Measurements from ENCODE around the gene HMGN1.
"Not testable (repeated sequence)": the region's sequence is repeated elsewhere in the genome, so short reads cannot be mapped to it uniquely, and the experiment has no call there.

HMGN1 gene

DNA sequence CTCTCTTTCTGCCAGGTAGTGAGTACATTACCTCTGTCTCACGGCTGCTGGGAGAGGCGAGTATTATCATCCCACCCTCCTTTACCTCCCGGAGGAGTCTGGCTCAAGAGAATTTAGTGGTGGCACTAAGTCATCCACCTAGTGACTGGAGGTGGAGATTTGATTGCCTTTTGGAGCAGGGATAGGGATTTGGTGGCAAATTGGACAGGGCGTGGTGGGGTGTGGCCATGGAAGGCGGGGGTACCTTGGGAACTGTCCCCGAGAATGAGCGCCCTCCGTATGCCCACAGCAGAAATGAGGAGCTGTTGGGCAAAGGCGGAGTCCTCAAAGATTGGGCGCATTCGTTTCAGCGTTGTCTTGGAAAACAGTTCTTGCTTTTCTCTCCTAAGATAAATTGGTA lies 32.1 kb upstream of the HMGN1 start:
- Mint-ChIP-seq H3K9me3 (no peaks in the 10 kb centered on the region), H3K4me3 (peak overlapping the region; percentile 91), H3K36me3 (ENCODE audit: low read depth) (no peaks in the 10 kb centered on the region), H3K4me1 (ENCODE audit: low read depth) (peaks cover 23% of the 10 kb centered on the region), H3K27me3 (no peaks in the 10 kb centered on the region), H3K27ac (peak overlapping the region; percentile 90)
- intact Hi-C loops (cut with micrococcal nuclease) = no loop called here

DNA sequence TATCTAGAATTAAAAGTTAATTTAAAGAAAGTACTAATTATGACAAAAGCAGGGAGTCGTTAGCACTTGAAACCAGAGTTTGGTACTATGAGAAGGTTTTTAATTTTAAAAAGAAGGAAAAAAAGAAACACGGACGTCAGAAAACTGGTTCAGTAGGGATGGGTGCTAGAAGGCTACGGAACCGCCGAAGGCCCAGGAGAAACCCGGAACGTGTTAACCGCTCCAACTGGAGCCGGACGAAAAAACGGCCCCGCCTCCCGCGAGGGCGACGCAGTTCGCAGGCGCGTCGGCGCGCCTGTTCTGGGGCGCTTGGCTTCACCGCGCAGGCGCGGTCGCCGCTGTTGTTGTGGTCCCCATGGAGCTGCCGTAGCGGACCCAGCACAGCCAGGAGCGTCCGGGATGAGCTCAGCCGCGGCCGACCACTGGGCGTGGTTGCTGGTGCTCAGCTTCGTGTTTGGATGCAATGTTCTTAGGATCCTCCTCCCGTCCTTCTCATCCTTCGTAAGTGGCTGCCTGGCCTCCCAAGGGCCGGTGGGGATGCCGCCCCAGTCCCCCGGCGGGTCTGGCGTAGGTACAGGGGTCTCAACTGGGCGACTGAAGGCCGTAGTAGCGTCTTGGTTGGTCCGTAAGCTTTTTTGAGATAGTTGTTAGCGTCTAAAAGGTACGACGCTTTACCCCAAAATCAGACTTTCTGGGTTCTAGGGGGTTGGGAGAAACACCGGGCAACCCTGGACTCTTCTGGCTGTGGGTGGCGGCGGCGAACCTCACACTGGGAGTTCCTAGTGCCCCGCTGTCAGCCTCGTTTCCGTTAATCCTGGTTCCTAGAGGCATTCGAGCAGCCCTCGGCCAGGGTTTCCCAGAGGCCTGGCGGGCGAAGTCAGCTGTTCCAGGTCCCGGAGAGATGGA lies 31.4 kb upstream of the HMGN1 start:
- no peaks in the 10 kb centered on the region for H3K27me3 Mint-ChIP-seq
- intact Hi-C loops (cut with micrococcal nuclease) = loop anchor here (1.0 kb wide), 1 partner anchor 8 kb away; no protein-coding TSS in a partner anchor
- H3K9me3 Mint-ChIP-seq = no peaks in the 10 kb centered on the region
- H3K4me1 Mint-ChIP-seq (ENCODE audit: low read depth) = peaks cover 20% of the 10 kb centered on the region
- H3K27ac Mint-ChIP-seq = peak overlapping the region; percentile 90
- no peaks in the 10 kb centered on the region for H3K36me3 Mint-ChIP-seq (ENCODE audit: low read depth)
- H3K4me3 Mint-ChIP-seq = peak overlapping the region; percentile 91

DNA sequence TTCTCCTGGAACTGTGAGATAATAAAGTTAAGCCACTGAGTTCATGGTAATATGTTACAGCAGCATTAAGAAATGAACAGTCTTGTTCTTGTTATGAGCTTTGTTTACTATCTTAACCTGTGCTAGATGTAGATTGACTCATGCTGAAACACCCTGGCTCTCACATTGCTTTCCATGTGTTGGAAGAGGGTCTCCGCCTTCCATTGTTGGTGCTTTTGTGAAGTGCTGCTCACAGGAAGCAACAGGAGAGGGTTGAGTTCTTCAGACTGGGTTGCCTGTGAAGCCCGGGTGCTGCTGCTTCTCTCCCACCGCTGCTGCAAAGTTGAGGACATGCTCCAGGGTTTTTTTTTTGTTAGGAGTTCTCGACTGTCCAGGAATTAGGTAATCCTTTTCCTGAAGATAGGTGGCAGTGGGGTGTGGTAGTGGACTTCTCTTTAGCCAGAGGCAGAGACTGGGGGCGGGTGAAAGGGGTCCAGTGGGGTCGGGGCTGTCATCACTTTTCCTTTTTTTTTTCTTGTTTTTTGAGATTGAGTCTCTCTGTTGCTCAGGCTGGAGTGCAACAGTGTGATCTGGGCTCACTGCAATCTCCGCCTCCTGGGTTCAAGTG lies 28.7 kb upstream of the HMGN1 start:
- H3K36me3 Mint-ChIP-seq (ENCODE audit: low read depth) = no peaks in the 10 kb centered on the region
- H3K27ac Mint-ChIP-seq = peak overlapping the region; percentile 20
- no peaks in the 10 kb centered on the region for H3K9me3 Mint-ChIP-seq
- H3K4me3 Mint-ChIP-seq = no peak overlapping the region
- H3K27me3 Mint-ChIP-seq = no peaks in the 10 kb centered on the region
- intact Hi-C loops (cut with micrococcal nuclease) = no loop called here
- peaks cover 26% of the 10 kb centered on the region for H3K4me1 Mint-ChIP-seq (ENCODE audit: low read depth)

DNA sequence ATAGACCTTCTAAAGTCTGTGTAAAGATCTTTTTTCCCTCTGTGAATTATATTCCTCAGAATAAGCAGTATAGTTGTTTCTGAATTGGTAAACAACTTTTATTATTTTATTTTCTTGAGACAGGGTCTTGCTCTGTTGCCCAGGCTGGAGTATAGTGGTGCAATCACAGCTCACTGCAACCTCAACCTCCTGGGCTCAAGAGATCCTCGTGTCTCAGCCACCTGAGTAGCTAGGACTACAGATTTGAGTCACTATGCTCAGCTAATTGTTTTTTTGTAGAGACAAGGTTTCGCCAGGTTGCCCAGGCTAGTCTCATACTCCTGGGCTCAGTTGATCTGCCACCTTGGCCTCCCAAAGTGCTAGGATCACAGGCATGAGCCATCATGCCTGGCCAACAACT lies 26.6 kb upstream of the HMGN1 start:
- H3K4me3 Mint-ChIP-seq = no peak overlapping the region
- H3K27ac Mint-ChIP-seq = no peak overlapping the region
- peaks cover 18% of the 10 kb centered on the region for H3K4me1 Mint-ChIP-seq (ENCODE audit: low read depth)
- H3K36me3 Mint-ChIP-seq (ENCODE audit: low read depth) = no peaks in the 10 kb centered on the region
- no peaks in the 10 kb centered on the region for H3K27me3 Mint-ChIP-seq
- intact Hi-C loops (cut with micrococcal nuclease) = no loop called here
- no peaks in the 10 kb centered on the region for H3K9me3 Mint-ChIP-seq

DNA sequence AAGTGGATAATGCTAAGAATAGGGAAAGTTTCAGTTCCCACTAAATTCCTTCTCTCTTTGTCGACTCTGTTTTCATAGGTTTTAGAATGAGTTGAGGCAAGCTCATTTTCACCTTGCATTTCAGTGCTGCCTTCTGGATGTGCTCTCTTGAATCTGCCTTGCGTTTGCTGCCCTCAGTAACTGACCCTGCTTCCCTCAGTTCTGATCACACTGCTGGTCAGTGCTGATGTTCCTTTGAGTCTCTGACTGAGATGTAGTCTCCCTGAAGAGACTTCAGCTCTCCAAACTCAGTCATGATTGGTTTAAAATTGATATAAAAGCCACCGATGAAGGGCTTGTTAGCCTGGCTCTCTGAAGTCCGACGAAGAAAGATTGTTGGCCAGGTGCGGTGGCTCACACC lies 25.2 kb upstream of the HMGN1 start:
- intact Hi-C loops (cut with micrococcal nuclease) = no loop called here
- no peak overlapping the region for H3K4me3 Mint-ChIP-seq
- H3K27me3 Mint-ChIP-seq = no peaks in the 10 kb centered on the region
- H3K27ac Mint-ChIP-seq = peak overlapping the region; percentile 6
- H3K4me1 Mint-ChIP-seq (ENCODE audit: low read depth) = peaks cover 28% of the 10 kb centered on the region
- no peaks in the 10 kb centered on the region for H3K36me3 Mint-ChIP-seq (ENCODE audit: low read depth)
- no peaks in the 10 kb centered on the region for H3K9me3 Mint-ChIP-seq

DNA sequence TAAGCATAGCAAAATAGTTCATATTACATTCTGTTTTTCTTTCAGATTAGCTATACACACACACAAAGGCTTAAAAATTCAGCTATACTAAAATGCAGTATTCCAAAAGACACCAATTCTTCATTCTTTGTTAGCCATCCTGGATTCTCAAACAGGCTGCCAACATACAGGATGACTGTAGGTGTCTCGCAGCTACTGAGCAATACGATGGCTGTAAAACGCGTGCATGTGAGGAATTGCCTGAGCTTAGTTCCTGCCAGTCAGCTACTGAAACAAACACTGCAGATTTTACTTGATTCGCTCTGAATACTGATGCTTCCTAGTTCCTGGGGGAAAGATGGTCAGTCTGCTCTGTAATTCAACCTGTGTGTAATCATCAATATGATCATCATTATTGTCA lies 24.7 kb upstream of the HMGN1 start:
- Mint-ChIP-seq H3K9me3 (no peaks in the 10 kb centered on the region), H3K27ac (peak overlapping the region; percentile 6)
- intact Hi-C loops (cut with micrococcal nuclease) = no loop called here

DNA sequence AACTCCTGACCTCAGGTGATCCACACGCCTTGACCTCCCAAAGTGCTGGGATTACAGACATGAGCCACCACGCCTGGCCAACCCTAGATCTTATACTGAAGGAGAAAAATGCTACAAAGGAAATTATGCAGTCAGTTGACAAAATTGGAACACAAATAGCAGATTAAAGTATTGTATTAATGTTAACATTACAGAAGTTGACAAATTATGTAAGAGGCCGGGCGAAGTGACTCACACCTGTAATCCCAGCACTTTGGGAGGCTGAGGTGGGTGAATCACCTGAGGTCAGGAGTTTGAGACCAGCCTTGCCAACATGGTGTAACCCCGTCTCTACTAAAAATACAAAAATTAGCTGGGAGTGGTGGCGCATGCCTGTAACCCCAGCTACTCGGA lies 21.0 kb upstream of the HMGN1 start:
- intact Hi-C loops (cut with micrococcal nuclease); H3K27me3 Mint-ChIP-seq; H3K9me3 Mint-ChIP-seq; H3K36me3 Mint-ChIP-seq (ENCODE audit: low read depth); H3K4me3 Mint-ChIP-seq: not testable (repeated sequence)
- Mint-ChIP-seq H3K4me1 (ENCODE audit: low read depth) (peaks cover 28% of the 10 kb centered on the region), H3K27ac (peak overlapping the region; percentile 47)

More for the DNA sequence above, 24.7 kb upstream of the HMGN1 start:
- no peaks in the 10 kb centered on the region for H3K27me3 Mint-ChIP-seq
- H3K4me3 Mint-ChIP-seq = no peak overlapping the region
- peaks cover 28% of the 10 kb centered on the region for H3K4me1 Mint-ChIP-seq (ENCODE audit: low read depth)
- no peaks in the 10 kb centered on the region for H3K36me3 Mint-ChIP-seq (ENCODE audit: low read depth)

DNA sequence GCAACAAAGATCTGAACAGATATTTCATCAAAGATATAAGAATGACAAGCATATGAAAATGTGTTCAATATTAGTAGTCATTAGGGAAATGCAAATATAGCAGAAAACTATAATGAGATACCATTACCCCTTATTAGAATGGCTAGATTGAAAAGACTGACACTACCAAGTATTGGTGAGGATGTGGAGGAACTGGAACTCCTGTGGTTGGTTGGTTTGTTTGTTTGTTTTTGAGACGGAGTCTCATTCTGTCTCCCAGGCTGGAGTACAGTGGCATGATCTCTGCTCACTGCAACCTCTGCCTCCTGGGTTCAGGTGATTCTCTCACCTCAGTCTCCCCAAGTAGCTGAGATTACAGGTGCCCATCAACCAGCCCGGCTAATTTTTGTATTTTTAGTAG lies 18.9 kb upstream of the HMGN1 start:
- H3K4me1 Mint-ChIP-seq (ENCODE audit: low read depth) = peaks cover 18% of the 10 kb centered on the region

DNA sequence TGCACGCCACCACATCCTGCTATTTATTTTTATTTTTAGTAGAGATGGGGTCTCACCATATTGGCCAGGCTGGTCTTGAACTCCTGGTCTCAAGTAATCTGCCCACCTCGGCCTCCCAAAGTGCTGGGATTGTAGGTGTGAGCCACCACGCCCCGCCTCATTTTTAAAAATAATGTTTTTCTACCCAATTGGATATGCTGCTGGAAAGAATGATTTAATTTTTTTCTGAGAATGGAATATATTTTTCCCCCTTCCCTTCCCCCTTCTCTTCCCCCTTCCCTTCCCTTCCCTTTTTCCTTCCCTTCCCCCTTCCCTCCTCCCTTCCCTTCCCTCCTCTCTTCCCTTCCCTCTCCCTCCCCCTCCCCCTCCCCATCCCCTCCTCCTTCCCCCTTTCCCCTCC lies 17.7 kb upstream of the HMGN1 start:
- Mint-ChIP-seq H3K27ac (no peak overlapping the region), H3K4me1 (ENCODE audit: low read depth) (peaks cover 28% of the 10 kb centered on the region), H3K4me3 (no peak overlapping the region), H3K9me3 (peaks cover 7% of the 10 kb centered on the region), H3K27me3 (no peaks in the 10 kb centered on the region), H3K36me3 (ENCODE audit: low read depth) (no peaks in the 10 kb centered on the region)
- intact Hi-C loops (cut with micrococcal nuclease) = no loop called here

More for the DNA sequence above, 18.9 kb upstream of the HMGN1 start:
- no peak overlapping the region for H3K27ac Mint-ChIP-seq
- no peak overlapping the region for H3K4me3 Mint-ChIP-seq
- H3K36me3 Mint-ChIP-seq (ENCODE audit: low read depth) = no peaks in the 10 kb centered on the region
- H3K9me3 Mint-ChIP-seq = peaks cover 7% of the 10 kb centered on the region
- no peaks in the 10 kb centered on the region for H3K27me3 Mint-ChIP-seq
- intact Hi-C loops (cut with micrococcal nuclease) = no loop called here

DNA sequence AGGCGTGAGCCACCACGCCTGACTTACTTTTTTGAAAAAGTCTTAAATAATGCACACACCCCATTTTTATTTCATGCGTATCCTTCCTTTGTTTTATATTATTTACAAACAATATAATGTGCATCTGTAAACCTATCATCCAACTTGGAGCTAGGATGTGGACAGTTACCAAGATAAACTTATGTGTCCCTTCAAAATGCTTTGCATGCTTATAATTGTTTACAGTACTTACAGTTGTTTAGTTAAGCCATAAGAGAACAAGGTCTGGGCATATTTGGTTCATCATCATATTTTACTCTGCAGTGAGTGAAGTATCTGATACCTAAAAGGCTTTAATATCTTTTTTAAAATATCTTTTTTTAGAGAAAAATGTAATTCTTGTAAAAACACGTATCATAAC lies 16.1 kb upstream of the HMGN1 start:
- H3K9me3 Mint-ChIP-seq = peaks cover 7% of the 10 kb centered on the region
- no peaks in the 10 kb centered on the region for H3K36me3 Mint-ChIP-seq (ENCODE audit: low read depth)
- H3K27me3 Mint-ChIP-seq = no peaks in the 10 kb centered on the region
- H3K27ac Mint-ChIP-seq = no peak overlapping the region
- intact Hi-C loops (cut with micrococcal nuclease) = no loop called here
- peaks cover 15% of the 10 kb centered on the region for H3K4me1 Mint-ChIP-seq (ENCODE audit: low read depth)
- no peak overlapping the region for H3K4me3 Mint-ChIP-seq

DNA sequence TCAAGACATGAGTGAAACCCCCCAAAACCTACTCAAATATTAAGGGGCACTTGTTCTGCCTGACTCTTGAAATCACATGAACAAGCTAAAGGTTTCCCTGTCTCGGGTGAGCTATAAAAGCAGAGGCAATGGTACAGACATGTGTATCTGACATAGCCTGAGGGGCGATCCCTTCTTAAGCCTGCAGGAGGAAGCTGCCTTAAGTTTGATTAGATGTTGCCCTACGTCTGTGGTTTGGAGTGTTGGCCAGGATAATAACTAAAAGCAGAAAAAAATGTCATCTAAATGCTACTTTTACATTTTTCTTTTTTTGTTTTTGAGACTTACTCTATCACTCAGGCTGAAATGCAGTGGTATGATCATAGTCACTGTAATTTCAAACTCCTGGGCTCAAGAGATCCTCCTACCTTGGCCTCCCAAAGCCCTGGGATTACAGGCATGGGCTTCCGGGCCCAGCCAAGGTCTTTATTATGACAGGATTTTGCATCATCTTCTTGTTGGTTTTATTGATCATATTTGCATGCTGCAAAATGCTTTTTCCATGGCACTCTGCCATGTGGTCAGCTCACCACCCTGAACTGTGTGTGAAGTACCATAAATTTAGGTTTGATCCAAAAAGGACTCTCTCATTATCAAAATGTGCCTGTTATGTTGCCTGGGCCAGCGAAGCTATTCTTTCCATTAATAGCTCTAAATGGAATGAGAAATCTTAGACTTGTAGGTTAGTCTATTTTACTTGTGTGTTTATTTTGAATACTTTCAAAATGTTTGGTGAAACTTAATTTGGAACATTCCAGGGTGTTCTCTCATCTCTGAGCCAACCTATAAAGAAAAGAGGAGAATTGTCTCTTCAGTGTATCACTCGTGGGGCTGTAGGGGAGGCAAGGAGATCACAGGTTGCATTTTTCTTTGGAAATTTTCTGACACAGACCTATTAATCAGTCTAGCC lies 15.0 kb upstream of the HMGN1 start:
- intact Hi-C loops (cut with micrococcal nuclease) = no loop called here
- no peaks in the 10 kb centered on the region for H3K36me3 Mint-ChIP-seq (ENCODE audit: low read depth)
- H3K27me3 Mint-ChIP-seq = no peaks in the 10 kb centered on the region
- H3K9me3 Mint-ChIP-seq = peaks cover 7% of the 10 kb centered on the region
- H3K4me3 Mint-ChIP-seq = no peak overlapping the region
- peaks cover 10% of the 10 kb centered on the region for H3K4me1 Mint-ChIP-seq (ENCODE audit: low read depth)
- H3K27ac Mint-ChIP-seq = no peak overlapping the region

DNA sequence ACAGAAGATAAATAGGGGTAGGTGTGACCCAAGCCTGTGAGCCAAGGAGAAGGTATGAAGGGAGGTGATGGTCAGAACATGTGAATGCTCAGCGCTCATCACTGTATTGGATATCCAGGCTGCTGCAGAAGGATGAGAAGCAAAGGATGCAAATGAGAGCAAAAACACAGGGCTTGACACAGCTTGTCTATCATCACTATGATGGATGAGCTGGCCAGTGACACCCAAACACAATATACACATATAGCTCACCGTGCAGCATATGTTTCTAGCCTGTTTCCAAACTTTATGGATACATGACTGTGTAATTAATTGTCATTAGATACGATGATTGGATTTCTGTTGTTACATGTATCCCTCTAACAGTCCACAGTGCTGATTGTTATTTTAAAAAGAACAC lies 13.8 kb upstream of the HMGN1 start:
- H3K36me3 Mint-ChIP-seq (ENCODE audit: low read depth) = no peaks in the 10 kb centered on the region
- H3K27ac Mint-ChIP-seq = peak overlapping the region; percentile 16
- peaks cover 10% of the 10 kb centered on the region for H3K4me1 Mint-ChIP-seq (ENCODE audit: low read depth)
- no peaks in the 10 kb centered on the region for H3K27me3 Mint-ChIP-seq
- no peak overlapping the region for H3K4me3 Mint-ChIP-seq
- peaks cover 5% of the 10 kb centered on the region for H3K9me3 Mint-ChIP-seq
- intact Hi-C loops (cut with micrococcal nuclease) = no loop called here

DNA sequence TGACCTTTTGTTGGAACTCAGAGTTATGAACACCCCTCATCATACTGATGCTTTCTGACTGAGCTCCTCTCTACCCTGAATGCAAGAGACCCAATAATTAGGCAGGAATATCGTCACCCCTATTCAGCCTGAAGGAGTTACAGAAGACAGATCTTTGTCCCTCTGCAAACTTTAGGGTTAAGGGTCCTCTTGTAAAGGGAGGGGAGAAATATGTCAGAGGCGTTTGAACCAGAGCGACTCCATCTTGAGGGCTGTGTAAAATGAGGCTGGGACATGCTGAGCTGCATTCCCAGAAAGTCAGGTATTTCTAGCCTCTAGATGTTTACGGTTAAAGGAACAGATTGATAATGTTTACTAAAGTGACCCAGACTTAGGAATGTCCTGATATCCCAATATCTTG lies 10.5 kb upstream of the HMGN1 start:
- Mint-ChIP-seq H3K27me3 (no peaks in the 10 kb centered on the region), H3K36me3 (ENCODE audit: low read depth) (no peaks in the 10 kb centered on the region), H3K27ac (no peak overlapping the region), H3K4me1 (ENCODE audit: low read depth) (peaks cover 10% of the 10 kb centered on the region), H3K4me3 (no peak overlapping the region), H3K9me3 (no peaks in the 10 kb centered on the region)
- intact Hi-C loops (cut with micrococcal nuclease) = no loop called here

DNA sequence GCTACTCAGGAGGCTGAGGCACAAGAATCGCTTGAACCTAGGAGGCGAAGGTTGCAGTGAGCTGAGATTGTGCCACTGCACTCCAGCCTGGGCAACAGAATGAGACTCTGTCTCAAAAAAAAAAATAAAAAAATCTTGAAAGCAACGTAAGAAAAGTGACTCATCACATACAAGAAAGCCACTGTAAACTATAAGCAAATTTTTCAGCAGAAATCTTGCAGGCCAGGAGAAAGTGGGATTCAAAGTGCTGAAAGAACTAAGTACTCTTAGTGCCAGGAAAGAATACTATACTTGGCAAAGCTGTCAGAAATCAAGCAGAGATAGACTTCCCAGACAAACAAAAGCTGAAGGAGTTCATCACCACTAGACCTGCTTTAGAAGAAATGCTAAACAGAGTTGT lies 4.4 kb upstream of the HMGN1 start:
- H3K27ac Mint-ChIP-seq = no peak overlapping the region
- no peaks in the 10 kb centered on the region for H3K27me3 Mint-ChIP-seq
- no peak overlapping the region for H3K4me3 Mint-ChIP-seq
- intact Hi-C loops (cut with micrococcal nuclease) = no loop called here
- peaks cover 6% of the 10 kb centered on the region for H3K36me3 Mint-ChIP-seq (ENCODE audit: low read depth)
- H3K4me1 Mint-ChIP-seq (ENCODE audit: low read depth) = peaks cover 11% of the 10 kb centered on the region
- no peaks in the 10 kb centered on the region for H3K9me3 Mint-ChIP-seq
